ENCODE measurements around the gene HPGDS.
"Not testable (repeated sequence)": the region's sequence is repeated elsewhere in the genome, so short reads cannot be mapped to it uniquely, and the experiment has no call there.

DNA sequence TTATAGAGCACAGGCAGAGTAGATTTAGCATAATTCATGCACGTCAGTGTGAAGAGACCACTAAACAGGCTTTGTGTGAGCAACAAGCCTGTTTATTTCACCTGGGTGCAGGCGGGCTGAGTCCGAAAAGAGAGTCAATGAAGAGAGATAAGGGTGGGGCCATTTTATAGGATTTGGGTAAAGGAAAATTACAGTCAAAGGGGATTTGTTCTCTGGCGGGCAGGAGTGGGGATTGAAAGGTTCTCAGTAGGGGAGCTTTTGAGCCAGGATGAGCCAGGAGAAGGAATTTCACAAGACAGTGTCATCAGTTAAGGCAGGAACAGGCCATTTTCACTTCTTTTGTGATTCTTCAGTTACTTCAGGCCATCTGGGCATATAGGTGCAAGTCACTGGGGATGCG, 40.3 kb upstream of the HPGDS start:
- TF ChIP-seq POLR2A (IDR thresholded peaks at IDR 0.05; ENCODE audit: low read length); GATA1 (IDR thresholded peaks at IDR 0.05; ENCODE audit: low read depth, low read length): not testable (repeated sequence)

Data from erythroblast (primary cell).